Activated naive CD4-positive, alpha-beta T cell (primary cell): ENCODE data around the gene OASL.

ENCODE experiments used
- DNase-seq, 4 experiments: peaks; one replicate each; lab custom pipeline; 2025; lab: John Stamatoyannopoulos, UW

The OASL gene

DNA sequence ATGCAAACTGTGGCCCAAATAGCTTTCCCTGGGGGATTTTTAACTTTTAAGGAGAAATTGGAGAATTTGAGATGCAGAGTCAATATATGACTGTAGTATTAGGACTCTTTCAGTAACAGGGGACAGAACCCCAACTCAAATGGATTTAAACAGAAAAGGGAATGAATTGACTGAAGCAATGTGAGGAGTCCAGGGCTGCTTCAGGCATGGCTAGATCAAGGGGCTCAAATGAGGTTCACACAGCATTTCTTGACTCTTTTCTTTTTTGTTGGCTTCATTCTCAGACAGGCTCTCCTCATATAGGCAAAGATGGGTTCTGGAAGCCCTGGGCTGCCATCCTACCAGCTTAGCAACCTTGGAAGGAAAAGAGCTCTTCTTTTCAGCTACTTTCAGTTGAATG lies 47.1 kb downstream of the OASL start:
- no peak for DNase-seq

DNA sequence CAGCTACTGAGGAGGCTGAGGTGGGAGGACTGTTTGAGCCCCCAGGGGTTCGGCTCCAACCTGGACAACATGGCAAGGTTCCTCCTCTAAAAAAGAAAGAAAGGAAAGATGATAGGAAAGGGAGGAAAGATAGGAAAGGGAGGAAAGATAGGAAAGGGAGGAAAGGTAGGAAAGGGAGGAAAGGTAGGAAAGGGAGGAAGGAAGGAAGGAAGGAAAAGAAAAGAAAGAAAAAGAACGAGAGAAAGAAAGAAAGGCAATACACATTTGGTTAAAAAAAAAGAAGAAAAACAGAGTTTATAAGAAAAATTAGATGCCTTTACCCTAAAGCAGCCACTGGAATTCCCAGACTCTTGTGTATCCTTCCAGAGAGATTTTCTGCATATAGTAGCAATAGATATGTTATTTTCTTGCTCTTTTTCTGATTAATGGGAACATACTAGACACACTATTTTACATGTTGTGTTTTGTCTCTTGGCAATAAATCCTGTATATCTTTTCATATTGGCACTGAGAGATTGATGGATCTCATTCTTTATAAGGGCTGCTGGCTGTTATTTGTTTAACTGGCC lies 48.5 kb downstream of the OASL start:
- no peak for DNase-seq

- no peak for DNase-seq
Observed at GRCh38 chr12:120989687-120990086, 49.4 kb downstream of the OASL start.

GRCh38 chr12:120988658-120989057 lies 50.4 kb downstream of the OASL start:
- DNase-seq = no peak

- DNase-seq = no peak
Observed at GRCh38 chr12:120988234-120988633, 50.8 kb downstream of the OASL start.

DNA sequence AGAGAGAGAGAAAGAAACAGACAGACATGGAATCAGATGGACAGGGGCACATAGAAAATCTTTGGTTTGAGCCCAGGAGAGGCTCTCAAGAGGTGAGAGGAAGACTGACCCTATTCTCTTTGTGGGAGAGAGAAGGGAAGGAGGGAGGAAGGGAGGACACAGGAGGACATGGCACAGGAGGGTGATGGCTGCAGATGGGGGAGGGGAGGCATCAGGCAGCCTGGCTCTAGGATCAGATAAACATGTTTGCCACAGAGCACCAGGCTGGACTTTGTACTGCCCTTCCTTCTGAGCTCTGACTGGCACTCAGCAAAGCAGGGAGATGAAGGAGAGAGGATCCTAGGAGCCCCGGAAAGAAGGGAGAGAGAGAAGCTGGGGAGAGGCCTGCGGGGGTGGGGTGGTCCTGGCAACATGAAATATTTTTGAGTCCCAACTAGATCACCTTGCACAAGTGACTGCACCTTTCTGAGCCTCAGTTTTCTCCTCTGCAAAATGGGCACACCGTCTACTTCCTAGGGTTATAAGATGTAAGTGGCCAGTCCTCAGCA lies 54.6 kb downstream of the OASL start:
- no peak for DNase-seq

DNA sequence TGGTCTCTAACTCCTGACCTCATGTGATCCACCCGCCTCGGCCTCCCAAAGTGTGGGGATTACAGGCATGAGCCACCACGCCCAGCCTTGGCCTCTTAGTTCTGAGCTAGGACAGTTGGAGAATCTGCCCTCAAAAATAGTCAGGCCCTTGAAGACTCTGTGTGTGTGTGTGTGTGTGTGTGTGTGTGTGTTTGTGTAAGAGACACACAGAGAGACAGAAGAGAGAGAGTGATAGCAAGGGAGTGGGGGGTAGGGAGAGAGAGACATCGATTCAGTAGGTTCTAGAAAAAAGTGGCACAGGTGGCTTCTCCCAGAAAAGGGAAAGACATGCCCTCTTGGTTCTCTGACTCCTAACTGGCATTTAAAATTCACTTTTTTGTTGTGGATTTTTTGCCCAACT lies 55.3 kb downstream of the OASL start:
- DNase-seq = no peak

DNA sequence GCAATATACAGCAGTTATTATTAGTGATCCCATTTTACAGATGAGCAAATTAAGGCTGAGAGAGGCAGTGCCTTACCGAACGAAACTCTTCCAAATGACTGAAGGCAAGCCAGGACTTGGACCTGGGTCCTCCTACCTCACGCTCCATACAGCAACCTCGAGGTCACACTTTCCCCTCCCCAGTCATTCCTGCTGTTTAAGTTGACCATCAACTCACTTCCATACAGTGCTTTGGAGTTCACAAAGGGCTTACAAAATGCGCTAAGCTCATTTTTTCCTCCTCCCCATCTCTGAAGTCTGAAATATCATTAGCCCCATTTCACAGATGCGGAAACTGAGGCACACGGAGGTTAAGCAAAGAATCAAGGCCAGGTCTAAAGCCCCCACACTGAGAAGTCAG lies 56.4 kb downstream of the OASL start:
- DNase-seq = no peak

- DNase-seq = no peak
Observed at GRCh38 chr12:120981407-120981941, 57.6 kb downstream of the OASL start.

- DNase-seq = no peak
Observed at GRCh38 chr12:120980800-120981368, 58.2 kb downstream of the OASL start.

DNA sequence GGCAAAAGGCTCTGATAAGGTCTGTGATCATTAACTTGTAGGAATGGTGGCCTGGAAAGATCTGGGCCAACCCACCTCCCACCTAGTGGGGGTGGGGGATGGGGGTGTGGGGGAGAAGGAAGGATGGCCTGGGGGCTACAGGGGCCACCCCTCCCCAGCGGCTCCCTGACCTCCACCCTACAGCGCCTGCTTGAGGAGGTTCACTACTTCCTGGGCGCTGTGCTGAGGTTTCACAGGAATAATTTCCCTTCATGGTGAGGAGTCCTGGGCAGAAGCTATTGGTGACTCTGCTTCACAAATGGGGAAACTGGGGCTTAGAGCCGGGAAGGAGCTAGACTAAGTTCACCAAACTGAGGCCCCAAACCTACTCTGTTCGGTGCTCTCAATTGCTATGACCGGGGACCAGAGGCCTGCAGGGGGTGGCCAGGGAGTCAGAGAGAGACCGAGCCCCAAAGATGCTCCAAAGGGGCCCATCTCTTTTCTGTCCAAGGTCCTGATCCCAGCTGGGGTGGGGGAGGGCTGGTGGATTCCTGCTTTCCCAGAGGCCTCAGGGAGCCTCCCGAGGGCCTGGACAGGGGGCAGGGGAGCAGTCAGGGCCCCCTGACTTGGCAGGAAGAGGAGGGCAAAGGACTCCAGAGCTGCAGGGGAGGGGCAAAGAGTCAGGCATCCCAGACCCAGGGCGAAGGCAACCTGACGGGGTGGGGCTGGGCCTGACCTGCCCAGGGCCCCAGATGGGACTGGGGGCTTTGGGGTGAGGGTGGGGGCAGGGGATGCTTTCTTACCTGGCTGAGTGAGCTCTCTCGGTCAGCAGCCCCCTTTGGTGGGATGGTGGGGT lies 59.0 kb downstream of the OASL start:
- DNase-seq = no peak

- no peak for DNase-seq
Observed at GRCh38 chr12:120979220-120979861, 59.7 kb downstream of the OASL start.

DNA sequence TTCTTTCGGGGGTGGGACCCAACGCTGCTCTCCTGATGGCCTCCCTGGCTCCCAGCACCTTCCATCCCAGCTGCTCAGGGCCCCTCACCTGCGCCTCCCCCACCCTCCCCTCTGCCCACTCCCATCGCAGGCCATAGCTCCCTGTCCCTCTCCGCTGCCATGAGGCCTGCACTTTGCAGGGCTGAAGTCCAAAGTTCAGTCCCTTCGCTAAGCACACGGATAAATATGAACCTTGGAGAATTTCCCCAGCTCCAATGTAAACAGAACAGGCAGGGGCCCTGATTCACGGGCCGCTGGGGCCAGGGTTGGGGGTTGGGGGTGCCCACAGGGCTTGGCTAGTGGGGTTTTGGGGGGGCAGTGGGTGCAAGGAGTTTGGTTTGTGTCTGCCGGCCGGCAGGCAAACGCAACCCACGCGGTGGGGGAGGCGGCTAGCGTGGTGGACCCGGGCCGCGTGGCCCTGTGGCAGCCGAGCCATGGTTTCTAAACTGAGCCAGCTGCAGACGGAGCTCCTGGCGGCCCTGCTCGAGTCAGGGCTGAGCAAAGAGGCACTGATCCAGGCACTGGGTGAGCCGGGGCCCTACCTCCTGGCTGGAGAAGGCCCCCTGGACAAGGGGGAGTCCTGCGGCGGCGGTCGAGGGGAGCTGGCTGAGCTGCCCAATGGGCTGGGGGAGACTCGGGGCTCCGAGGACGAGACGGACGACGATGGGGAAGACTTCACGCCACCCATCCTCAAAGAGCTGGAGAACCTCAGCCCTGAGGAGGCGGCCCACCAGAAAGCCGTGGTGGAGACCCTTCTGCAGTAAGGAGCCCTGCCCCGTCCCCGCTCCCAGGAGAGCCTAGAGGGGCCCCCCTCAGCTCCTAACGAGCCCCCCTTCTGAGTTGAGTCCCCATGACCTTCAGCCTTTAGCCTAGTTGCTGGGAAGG lies 60.5 kb downstream of the OASL start, which contains the start of gene HNF1A:
Gene HNF1A, plus strand, starts transcription at position 248 of the 924 bp plus-strand sequence. Its CDS starts 226 bp downstream, at position 474.
- DNase-seq = no peak

GRCh38 chr12:120977531-120978295 lies 61.3 kb downstream of the OASL start:
- DNase-seq = no peak

- no peak for DNase-seq
Observed at GRCh38 chr12:120972870-120973543, 66.0 kb downstream of the OASL start.

DNA sequence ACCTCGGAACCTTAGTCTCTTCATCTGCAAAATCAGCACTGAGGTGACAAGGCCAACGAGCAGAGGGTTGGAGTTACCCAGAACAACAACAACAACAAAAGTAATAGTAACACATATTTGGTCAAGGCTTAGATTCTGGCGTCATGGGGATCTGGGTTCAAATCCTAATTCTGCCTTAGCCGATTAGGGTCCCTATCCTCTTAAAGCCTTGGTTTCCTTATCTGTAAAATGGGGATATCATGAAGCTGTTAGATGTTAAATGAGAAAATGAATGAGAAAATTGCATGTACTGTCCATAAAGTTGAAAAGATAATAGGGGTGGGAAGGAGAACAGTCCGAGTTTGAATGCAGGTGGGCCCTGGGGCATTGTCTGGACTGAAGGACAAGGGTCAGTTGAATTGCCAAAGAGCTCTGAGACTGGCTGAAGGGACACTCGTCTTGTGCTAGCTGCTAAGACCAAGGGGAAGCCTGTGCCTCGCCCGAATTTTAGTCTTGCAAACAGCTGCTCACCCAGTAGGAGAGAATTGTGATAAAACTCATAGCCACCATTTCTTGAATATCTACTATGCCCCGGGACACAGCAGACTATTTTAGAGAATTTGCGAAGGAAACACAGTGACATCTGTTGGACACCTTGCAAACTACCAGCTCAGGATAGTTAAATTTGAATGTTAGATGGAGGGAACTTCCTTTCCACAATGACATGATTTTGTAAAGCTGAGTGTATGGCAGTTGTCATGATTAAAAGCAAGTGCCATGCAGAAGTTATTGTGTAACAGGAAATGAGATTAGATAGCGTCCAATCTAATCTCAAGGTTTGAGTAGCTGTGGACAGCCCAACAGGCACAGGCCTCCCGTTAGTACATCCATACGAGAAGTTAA lies 67.5 kb downstream of the OASL start:
- DNase-seq = no peak

GRCh38 chr12:120970310-120970709 lies 68.7 kb downstream of the OASL start:
- no peak for DNase-seq
